GM21737 (cell line): ENCODE results near the gene LDHAL6B.

ENCODE experiments used
- ATAC-seq: cut with Tn5 transposase; IDR thresholded peaks from one replicate; pipeline ENCODE4 v1.9.1; 2021; ENCODE audit warnings: mild to moderate bottlenecking, moderate library complexity; ENCODE audit not compliant: unreplicated experiment

LDHAL6B gene

GRCh38 chr15:59216911-59217310, 10.3 kb downstream of the LDHAL6B start:
- ATAC-seq = no peak

GRCh38 chr15:59217876-59218498, 11.3 kb downstream of the LDHAL6B start:
- ATAC-seq = no peak

- no peak for ATAC-seq
These were observed 12.1 kb downstream of the LDHAL6B start for GRCh38 chr15:59218710-59219109.

GRCh38 chr15:59221511-59222505, 15.2 kb downstream of the LDHAL6B start:
- ATAC-seq = no peak

- no peak for ATAC-seq
These were observed 16.4 kb downstream of the LDHAL6B start for GRCh38 chr15:59222906-59223550.

- no peak for ATAC-seq
These were observed 17.1 kb downstream of the LDHAL6B start for GRCh38 chr15:59223736-59224135.

- ATAC-seq = no peak
These were observed 17.8 kb downstream of the LDHAL6B start for GRCh38 chr15:59224474-59224873.

GRCh38 chr15:59227021-59227420, 20.4 kb downstream of the LDHAL6B start:
- no peak for ATAC-seq

GRCh38 chr15:59229015-59229414, 22.4 kb downstream of the LDHAL6B start:
- ATAC-seq = no peak

GRCh38 chr15:59229453-59229852, 22.8 kb downstream of the LDHAL6B start:
- no peak for ATAC-seq

GRCh38 chr15:59230531-59231055, 23.9 kb downstream of the LDHAL6B start:
- no peak for ATAC-seq

GRCh38 chr15:59232476-59232875, 25.8 kb downstream of the LDHAL6B start:
- ATAC-seq = no peak

GRCh38 chr15:59236394-59236793, 29.8 kb downstream of the LDHAL6B start:
- ATAC-seq = no peak

- ATAC-seq = peak; percentile 64
These were observed 30.6 kb downstream of the LDHAL6B start for GRCh38 chr15:59237119-59237855.

- peak; percentile 47 for ATAC-seq
These were observed 31.3 kb downstream of the LDHAL6B start for GRCh38 chr15:59237924-59238331.

GRCh38 chr15:59240036-59240435, 33.4 kb downstream of the LDHAL6B start:
- ATAC-seq = no peak

GRCh38 chr15:59242649-59243048, 36.0 kb downstream of the LDHAL6B start:
- ATAC-seq = no peak

- no peak for ATAC-seq
These were observed 37.0 kb downstream of the LDHAL6B start for GRCh38 chr15:59243622-59244021.

GRCh38 chr15:59244337-59244736, 37.7 kb downstream of the LDHAL6B start:
- peak; percentile 82 for ATAC-seq

GRCh38 chr15:59245559-59245958, 38.9 kb downstream of the LDHAL6B start:
- no peak for ATAC-seq

- ATAC-seq = no peak
These were observed 40.7 kb downstream of the LDHAL6B start for GRCh38 chr15:59247364-59247763.
